Adipose tissue (tissue), 3 donors: ENCODE measurements around the gene SERPINA3. TPM values are rescaled to one million over a fixed set of nuclear protein-coding genes. Genes with fewer than 3 reads are reported as not detected.
"Not testable (repeated sequence)": the region's sequence is repeated elsewhere in the genome, so short reads cannot be mapped to it uniquely, and the experiment has no call there.

Experiments used
- H3K27ac ChIP-seq: one replicate; pipeline ENCODE4 v1.5.1; 2013; ENCODE audit warnings: low read depth, low read length
- WGBS, 3 donors: extraction: QIAGEN DNeasy Blood & Tissue Kit; methylation state at CpG; one replicate each; pipeline ENCODE4 v1.1.7; 2013; 5-methylcytosine and 5-hydroxymethylcytosine counted together
- polyA plus RNA-seq, 3 donors: library from polyadenylated mRNA; stranded (reverse); fragments of 200-250 nt; gene quantifications; one replicate each; pipeline ENCODE4 v1.2.3, GENCODE V29; 2013
- donor health status: healthy with polysubstance abuse.
- donor health status: Bipolar disorder and iron deficiency.
- donor health status: healthy.

Gene SERPINA3
- polyA plus RNA-seq, 3 donors: 78.2 to 7,001 (median 97.3) TPM

- WGBS, 3 donors: 88 to 99% (median 89%) methylated on average over 4 of the region's 4 CpGs
- no peak overlapping the region for H3K27ac ChIP-seq
Observed at GRCh38 chr14:94623422-94623809, 11.2 kb downstream of the SERPINA3 start.

- 79 to 94% (median 86%) methylated on average over 7 of the region's 7 CpGs for WGBS, 3 donors
- H3K27ac ChIP-seq: no peak overlapping the region
Observed at GRCh38 chr14:94623856-94624499, 11.8 kb downstream of the SERPINA3 start.

GRCh38 chr14:94624537-94625352, 12.6 kb downstream of the SERPINA3 start:
- 80 to 92% (median 83%) methylated on average over 10 of the region's 10 CpGs for WGBS, 3 donors
- H3K27ac ChIP-seq: no peak overlapping the region

- 62 to 80% (median 62%) methylated on average over 2 of the region's 2 CpGs for WGBS, 3 donors
- H3K27ac ChIP-seq: no peak overlapping the region
Observed at GRCh38 chr14:94625353-94625635, 13.1 kb downstream of the SERPINA3 start.

GRCh38 chr14:94628578-94628977, 16.4 kb downstream of the SERPINA3 start:
- H3K27ac ChIP-seq: no peak overlapping the region
- 83 to 87% (median 86%) methylated on average over 5 of the region's 5 CpGs for WGBS, 3 donors

DNA sequence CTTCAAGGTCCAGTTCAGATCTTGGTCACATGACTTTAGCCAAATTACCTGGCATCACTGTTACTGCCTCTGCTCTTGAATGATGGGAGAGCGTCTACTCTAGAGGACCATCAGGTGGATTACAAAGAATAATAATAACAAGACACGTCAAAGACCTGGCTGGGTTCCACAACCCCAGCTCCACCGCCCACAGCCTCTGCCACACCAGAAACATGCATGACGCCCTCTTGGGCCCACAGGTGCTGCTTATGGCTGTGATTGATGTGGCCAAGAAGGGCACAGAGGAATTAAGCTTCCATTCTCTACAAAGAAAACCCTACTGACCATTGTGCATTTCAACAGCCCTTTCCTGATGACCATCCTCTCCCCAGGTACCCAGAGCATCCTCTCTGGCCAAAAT, 18.2 kb downstream of the SERPINA3 start:
- WGBS, 3 donors: 81 to 92% (median 83%) methylated on average over 4 of the region's 4 CpGs

GRCh38 chr14:94631050-94631449, 18.9 kb downstream of the SERPINA3 start:
- no peak overlapping the region for H3K27ac ChIP-seq
- 88 to 96% (median 88%) methylated on average over 1 of the region's 1 CpG for WGBS, 3 donors

More for the DNA sequence above, 18.2 kb downstream of the SERPINA3 start:
- H3K27ac ChIP-seq: no peak overlapping the region

- H3K27ac ChIP-seq: no peak overlapping the region
- 90 to 94% (median 90%) methylated on average over 7 of the region's 7 CpGs for WGBS, 3 donors
Observed at GRCh38 chr14:94631536-94632304, 19.5 kb downstream of the SERPINA3 start.

GRCh38 chr14:94632305-94632590, 20.1 kb downstream of the SERPINA3 start:
- H3K27ac ChIP-seq: no peak overlapping the region
- WGBS, 3 donors: 81 to 85% (median 85%) methylated on average over 4 of the region's 4 CpGs

DNA sequence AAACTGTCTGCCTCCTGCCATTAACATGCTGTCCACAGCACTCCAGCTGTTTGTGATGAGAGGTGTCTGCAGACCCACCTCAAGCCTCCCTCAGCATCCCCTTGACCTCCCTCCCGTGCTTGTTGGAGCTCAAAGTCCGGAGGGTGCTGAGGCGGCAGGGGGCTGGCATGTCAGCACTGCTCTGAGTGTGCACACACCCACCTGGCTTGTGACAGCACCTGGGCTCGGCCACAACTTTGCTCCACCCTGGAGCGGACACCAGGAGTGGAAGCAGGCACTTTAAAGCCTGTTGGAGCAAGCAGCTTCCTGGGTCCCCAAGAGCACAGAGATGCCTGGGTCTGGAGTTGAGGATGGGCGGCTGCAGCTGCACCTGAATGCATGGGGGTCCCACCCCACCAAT, 20.9 kb downstream of the SERPINA3 start:
- 75 to 84% (median 80%) methylated on average over 6 of the region's 6 CpGs for WGBS, 3 donors
- no peak overlapping the region for H3K27ac ChIP-seq

DNA sequence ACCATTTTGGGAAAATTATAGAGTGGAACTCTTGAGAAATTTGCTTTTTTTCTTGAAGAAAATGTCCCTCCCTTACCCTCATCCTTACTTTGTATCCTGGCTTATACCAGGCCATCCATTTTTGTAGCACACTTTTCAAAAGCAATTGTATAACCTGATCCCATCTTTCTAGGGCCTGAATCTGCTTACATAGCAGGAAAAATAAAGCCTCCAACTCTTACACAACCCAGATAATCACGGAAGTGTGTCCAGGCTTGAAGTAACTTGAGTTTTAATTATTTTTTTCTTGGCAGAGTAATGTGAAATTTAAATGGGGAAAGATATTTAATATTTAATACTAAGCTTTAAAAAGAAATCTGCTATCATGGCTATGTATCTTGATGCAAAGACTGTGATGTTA, 23.0 kb downstream of the SERPINA3 start:
- no peak overlapping the region for H3K27ac ChIP-seq
- WGBS, 3 donors: 56 to 66% (median 59%) methylated on average over 1 of the region's 1 CpG

DNA sequence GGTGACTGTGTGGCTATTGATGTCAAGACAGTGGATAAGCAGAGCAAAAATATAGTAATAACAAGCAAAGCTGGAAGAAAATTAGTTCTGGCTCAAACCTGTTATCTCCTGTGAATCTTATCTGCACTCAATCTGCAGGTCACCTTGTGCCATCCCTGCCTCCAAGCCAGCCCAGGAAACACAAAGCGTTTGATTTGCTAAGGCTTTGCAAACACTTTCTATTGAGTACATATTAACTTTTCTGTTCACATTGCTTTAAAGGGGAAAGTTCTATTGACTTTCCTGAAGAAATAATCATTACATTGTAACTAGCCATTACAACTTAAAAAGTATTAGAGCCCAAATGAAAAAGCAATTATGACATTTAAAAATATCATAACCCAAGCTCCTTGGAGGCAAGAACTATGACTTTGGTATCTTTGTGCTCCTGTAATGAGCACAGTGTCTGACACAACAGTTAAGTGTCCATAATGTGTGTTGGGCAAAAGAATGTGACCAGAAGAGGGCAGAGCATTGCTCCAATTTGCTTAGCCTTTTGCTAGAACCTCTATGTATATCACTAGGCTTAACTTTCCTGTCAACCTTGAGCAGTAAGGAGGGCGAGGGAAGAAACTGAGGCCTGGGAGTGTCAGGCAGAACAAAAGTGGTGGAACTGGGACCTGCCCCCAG, 24.7 kb downstream of the SERPINA3 start:
- 45 to 71% (median 69%) methylated on average over 2 of the region's 2 CpGs for WGBS, 3 donors

DNA sequence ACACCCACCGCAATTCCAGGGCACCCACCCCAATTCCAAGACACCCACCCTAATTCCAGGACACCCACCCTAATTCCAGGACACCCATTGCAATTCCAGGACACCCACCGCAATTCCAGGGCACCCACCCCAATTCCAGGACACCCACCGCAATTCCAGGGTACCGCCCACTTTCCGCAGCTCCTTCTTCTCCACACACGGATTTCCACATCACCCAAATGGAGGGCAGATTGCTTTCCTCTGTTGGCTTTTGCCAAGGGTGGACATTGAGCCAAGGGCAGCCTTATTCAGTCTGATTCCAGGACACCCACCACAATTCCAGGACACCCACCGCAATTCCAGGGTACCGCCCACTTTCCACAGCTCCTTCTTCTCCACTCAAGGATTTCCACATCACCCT, 25.6 kb downstream of the SERPINA3 start:
- H3K27ac ChIP-seq: not testable (repeated sequence)
- 89 to 92% (median 90%) methylated on average over 7 of the region's 8 CpGs for WGBS, 3 donors

More for the DNA sequence above, 24.7 kb downstream of the SERPINA3 start:
- H3K27ac ChIP-seq: no peak overlapping the region

DNA sequence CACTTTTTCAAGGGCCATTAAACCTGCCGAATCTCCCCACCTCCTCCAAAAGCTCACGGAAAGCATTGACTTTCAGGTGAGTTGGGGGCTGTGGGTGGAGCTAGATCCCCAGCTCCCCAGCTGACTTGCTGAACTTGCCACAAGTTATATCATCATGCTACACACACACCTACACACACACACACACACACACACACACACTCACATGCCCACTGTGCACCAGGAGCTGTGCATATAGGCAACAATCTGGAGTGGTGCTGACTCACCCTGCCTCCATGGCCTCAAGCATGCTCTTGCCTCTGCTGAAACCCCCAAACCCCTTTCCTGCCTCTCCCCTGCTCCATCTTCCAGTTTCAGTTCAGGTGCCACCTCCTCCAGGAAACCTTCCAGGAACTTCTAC, 26.1 kb downstream of the SERPINA3 start:
- H3K27ac ChIP-seq: no peak overlapping the region
- 75 to 80% (median 76%) methylated on average over 2 of the region's 2 CpGs for WGBS, 3 donors

GRCh38 chr14:94638961-94639817, 27.0 kb downstream of the SERPINA3 start:
- WGBS, 3 donors: 81 to 91% (median 86%) methylated on average over 11 of the region's 11 CpGs
- no peak overlapping the region for H3K27ac ChIP-seq

DNA sequence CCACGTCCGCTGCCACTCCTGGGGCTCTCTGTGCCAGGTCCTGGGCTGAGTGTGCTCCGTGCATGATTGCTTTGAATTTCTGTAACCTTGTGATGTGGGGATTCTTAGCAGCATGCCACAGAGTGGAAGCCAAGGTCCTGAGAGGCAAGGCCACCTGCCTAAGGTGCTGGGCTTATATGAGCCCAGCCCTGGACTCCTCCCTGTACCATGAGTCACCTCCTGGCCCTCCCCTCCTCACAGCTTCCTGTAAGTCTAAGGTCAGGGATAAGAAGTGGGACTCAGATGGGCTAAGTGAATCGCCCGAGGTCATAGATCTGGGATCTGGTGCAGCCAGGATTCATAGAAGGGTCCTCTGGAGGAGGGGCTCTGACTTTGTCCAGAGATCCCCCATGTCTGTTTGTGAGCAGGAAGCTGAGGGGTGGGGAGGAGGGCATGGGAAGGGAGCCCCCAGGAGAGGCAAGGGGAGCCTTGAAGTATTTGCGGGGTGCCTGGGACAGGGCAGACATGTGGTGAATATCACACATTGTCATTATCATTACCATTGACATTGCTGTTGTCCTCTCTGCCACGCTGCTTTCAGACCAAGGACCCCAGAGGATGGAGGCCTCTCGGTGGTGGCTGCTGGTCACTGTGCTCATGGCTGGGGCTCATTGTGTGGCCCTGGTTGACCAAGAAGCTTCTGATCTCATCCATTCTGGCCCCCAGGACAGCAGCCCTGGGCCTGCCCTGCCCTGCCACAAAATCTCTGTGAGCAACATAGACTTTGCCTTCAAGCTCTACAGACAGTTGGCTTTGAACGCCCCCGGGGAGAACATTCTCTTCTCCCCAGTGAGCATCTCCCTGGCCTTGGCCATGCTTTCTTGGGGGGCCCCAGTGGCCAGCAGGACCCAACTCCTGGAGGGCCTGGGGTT, 28.8 kb downstream of the SERPINA3 start:
- no peak overlapping the region for H3K27ac ChIP-seq
- 85 to 96% (median 92%) methylated on average over 10 of the region's 10 CpGs for WGBS, 3 donors

DNA sequence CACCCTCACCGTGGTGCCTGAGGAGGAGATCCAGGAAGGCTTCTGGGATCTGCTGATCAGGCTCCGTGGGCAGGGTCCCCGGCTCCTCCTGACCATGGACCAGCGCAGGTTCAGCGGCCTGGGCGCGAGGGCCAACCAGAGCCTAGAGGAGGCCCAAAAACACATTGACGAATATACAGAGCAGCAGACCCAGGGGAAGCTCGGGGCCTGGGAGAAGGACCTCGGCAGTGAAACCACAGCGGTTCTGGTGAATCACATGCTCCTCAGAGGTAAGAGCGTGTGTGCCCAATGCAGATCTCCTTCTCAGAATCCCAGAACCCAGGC, 29.4 kb downstream of the SERPINA3 start:
- no peak overlapping the region for H3K27ac ChIP-seq
- WGBS, 3 donors: 95 to 98% (median 95%) methylated on average over 12 of the region's 12 CpGs
